Liver (tissue), 9 donors: ENCODE measurements around the gene SLC9C1. TPM values are rescaled to one million over a fixed set of nuclear protein-coding genes. Genes with fewer than 3 reads are reported as not detected.

Experiments used
- DNase-seq: peaks from one replicate; pipeline ENCODE4 v3.0.0-alpha.2; 2017; ENCODE audit warnings: low spot score
- H3K27ac ChIP-seq, 2 donors: one replicate each; pipeline ENCODE4 v1.7.0; 2013; ENCODE audit warnings: inconsistent platforms in 2 of 2, low read length in 2 of 2, control low read depth in 1 of 2, low read depth in 1 of 2, mild to moderate bottlenecking in 1 of 2
- H3K27me3 ChIP-seq, 4 donors: one replicate each; pipeline versions ENCODE4 v1.6.1 to v1.7.0; 2013; ENCODE audit warnings: low read length in 3 of 4, inconsistent platforms in 1 of 4, mild to moderate bottlenecking in 1 of 4, moderate library complexity in 1 of 4; ENCODE audit not compliant: control insufficient read depth in 4 of 4, insufficient read depth in 4 of 4
- H3K36me3 ChIP-seq, 4 donors: one replicate each; pipeline versions ENCODE4 v1.6.1 to v1.7.0; 2013; ENCODE audit warnings: low read length in 3 of 4, mild to moderate bottlenecking in 3 of 4, low read depth in 1 of 4, moderate library complexity in 1 of 4; ENCODE audit not compliant: control insufficient read depth in 4 of 4, insufficient read depth in 3 of 4
- H3K4me1 ChIP-seq, 4 donors: one replicate each; pipeline versions ENCODE4 v1.6.1 to v1.7.0; 2013; ENCODE audit warnings: low read length in 3 of 4, mild to moderate bottlenecking in 3 of 4, moderate library complexity in 1 of 4; ENCODE audit not compliant: control insufficient read depth in 4 of 4, insufficient read depth in 4 of 4
- H3K4me3 ChIP-seq, 3 donors: one replicate each; pipeline versions ENCODE4 v1.6.1 to v1.7.0; 2013; ENCODE audit warnings: low read length in 3 of 3, control low read depth in 1 of 3, low read depth in 1 of 3, mild to moderate bottlenecking in 1 of 3
- H3K9ac ChIP-seq, 2 donors: one replicate each; pipeline ENCODE4 v1.7.0; 2013; ENCODE audit warnings: low read length in 2 of 2, mild to moderate bottlenecking in 2 of 2, moderate library complexity in 2 of 2, control low read depth in 1 of 2, low read depth in 1 of 2
- H3K9me3 ChIP-seq, 4 donors: one replicate each; pipeline versions ENCODE4 v1.6.1 to v1.7.0; 2013; ENCODE audit warnings: low read length in 3 of 4; ENCODE audit not compliant: control insufficient read depth in 4 of 4
- ATF3 ChIP-seq: IDR thresholded peaks from 2 replicates; pipeline ENCODE4 v1.6.1; 2016; ENCODE audit warnings: antibody characterized with exemption
- CTCF ChIP-seq: fragments of 150-350 bp; IDR thresholded peaks from 2 replicates; pipeline ENCODE4 v1.5.1; 2017; ENCODE audit warnings: improper control_type of control experiment, low read depth, low read length; ENCODE audit not compliant: missing input control
- EGR1 ChIP-seq, 2 donors: IDR thresholded peaks; 2 replicates each; pipeline ENCODE4 v1.6.1; 2016 to 2018; ENCODE audit warnings: antibody characterized with exemption in 2 of 2, low read depth in 2 of 2
- FOXA1 ChIP-seq: IDR thresholded peaks from 2 replicates; pipeline ENCODE4 v1.6.1; 2016; ENCODE audit warnings: antibody characterized with exemption
- FOXA2 ChIP-seq: IDR thresholded peaks from 2 replicates; pipeline ENCODE4 v1.6.1; 2016; ENCODE audit warnings: antibody characterized with exemption
- GABPA ChIP-seq, 2 donors: IDR thresholded peaks in 1 of 2; conservative IDR thresholded peaks in 1 of 2; 2 replicates each; pipeline ENCODE4 v1.6.1; 2016; ENCODE audit warnings: antibody characterized with exemption in 2 of 2, mild to moderate bottlenecking in 1 of 2, moderate library complexity in 1 of 2
- HNF4A ChIP-seq, 2 donors: conservative IDR thresholded peaks; 2 replicates each; pipeline ENCODE4 v1.6.1; 2016; ENCODE audit warnings: antibody characterized with exemption in 2 of 2, mild to moderate bottlenecking in 2 of 2
- HNF4G ChIP-seq: IDR thresholded peaks from 2 replicates; pipeline ENCODE4 v1.6.1; 2016; ENCODE audit warnings: antibody characterized with exemption
- JUND ChIP-seq, 2 donors: IDR thresholded peaks; 2 replicates each; pipeline ENCODE4 v1.6.1; 2016; ENCODE audit warnings: antibody characterized with exemption in 2 of 2
- MAX ChIP-seq: IDR thresholded peaks from 2 replicates; pipeline ENCODE4 v1.6.1; 2016; ENCODE audit warnings: antibody characterized with exemption
- NR2F2 ChIP-seq: IDR thresholded peaks from 2 replicates; pipeline ENCODE4 v1.6.1; 2016; ENCODE audit warnings: antibody characterized with exemption
- RAD21 ChIP-seq, 2 donors: IDR thresholded peaks; 2 replicates each; pipeline ENCODE4 v1.6.1; 2016; ENCODE audit warnings: antibody characterized with exemption in 2 of 2, mild to moderate bottlenecking in 2 of 2
- REST ChIP-seq: IDR thresholded peaks from 2 replicates; pipeline ENCODE4 v1.6.1; 2016; ENCODE audit warnings: antibody characterized with exemption, mild to moderate bottlenecking
- RXRA ChIP-seq, 2 donors: IDR thresholded peaks; 2 replicates each; pipeline ENCODE4 v1.6.1; 2017 to 2018; ENCODE audit warnings: antibody characterized with exemption in 2 of 2, mild to moderate bottlenecking in 1 of 2
- YY1 ChIP-seq: IDR thresholded peaks from 2 replicates; pipeline ENCODE4 v1.6.1; 2016; ENCODE audit warnings: antibody characterized with exemption, mild to moderate bottlenecking
- ZBTB33 ChIP-seq: IDR thresholded peaks from 2 replicates; pipeline ENCODE4 v1.6.1; 2016; ENCODE audit warnings: antibody characterized with exemption
- WGBS: extraction: QIAGEN DNeasy Blood & Tissue Kit; methylation state at CpG from one replicate; pipeline ENCODE4 v1.1.7; 2013; 5-methylcytosine and 5-hydroxymethylcytosine counted together
- polyA plus RNA-seq, 2 donors: library from polyadenylated mRNA; stranded (reverse) in 1 of 2; unstranded in 1 of 2; fragments of 200-250 nt in 1 of 2; fragments of >200 nt in 1 of 2; fragmentation: Nextera tagmentation in 1 of 2; extraction: Ambion mirVana in 1 of 2; gene quantifications; one replicate each; pipeline versions ENCODE4 v1.2.1 to v1.2.3, GENCODE V29; 2013 to 2015
- total RNA-seq, 2 donors: library from RNA; depleted of rRNA; stranded (reverse); fragments of >200 nt; gene quantifications; one replicate each; pipeline ENCODE4 v1.2.3, GENCODE V29; 2014
- donor health status: healthy.
- donor health status: healthy.
- donor health status: healthy.
- donor health status: healthy.
- donor health status: healthy.

SLC9C1 gene
- total and polyA plus RNA-seq, 4 donors, result 0.28 TPM; not detected in 3

- no peak overlapping the region for H3K4me3 ChIP-seq
- no peaks in the 10 kb centered on the region for H3K9me3 ChIP-seq
- no peak overlapping the region for H3K27ac ChIP-seq
- H3K9ac ChIP-seq, result no peak overlapping the region
- TF ChIP-seq GABPA (IDR thresholded peaks at IDR 0.05 in 1 of 2, conservative IDR thresholded peaks at IDR 0.05 in 1 of 2) (no peak), REST (no peak), FOXA1 (no peak), HNF4G (no peak), YY1 (no peak), JUND (IDR thresholded peaks at IDR 0.05) (no peak), ZBTB33 (no peak), NR2F2 (no peak), CTCF (no peak), MAX (no peak), HNF4A (conservative IDR thresholded peaks at IDR 0.05) (no peak), EGR1 (IDR thresholded peaks at IDR 0.05; ENCODE audit: low read depth in 2 of 2) (no peak), ATF3 (no peak), FOXA2 (no peak), RAD21 (IDR thresholded peaks at IDR 0.05) (no peak), RXRA (IDR thresholded peaks at IDR 0.05) (no peak)
- H3K4me1 ChIP-seq, result no peaks in the 10 kb centered on the region
- WGBS, result 63% methylated on average over 2 of the region's 2 CpGs
- DNase-seq, result no peak
- no peaks in the 10 kb centered on the region for H3K27me3 ChIP-seq
- H3K36me3 ChIP-seq, result no peaks in the 10 kb centered on the region
These were observed 20.6 kb upstream of the SLC9C1 start for GRCh38 chr3:112314649-112315048.
